HG03025 (cell line): ENCODE data around the gene CLCNKB.

Experiments used
- ATAC-seq: cut with Tn5 transposase; IDR thresholded peaks from one replicate; pipeline ENCODE4 v1.9.1; 2021; ENCODE audit warnings: mild to moderate bottlenecking, moderate library complexity; ENCODE audit not compliant: unreplicated experiment, low FRiP score

The CLCNKB gene

GRCh38 chr1:16091296-16091695, 47.7 kb downstream of the CLCNKB start:
- no peak for ATAC-seq

- no peak for ATAC-seq
Measured at GRCh38 chr1:16092097-16092922, 48.7 kb downstream of the CLCNKB start.

GRCh38 chr1:16092923-16093511, 49.4 kb downstream of the CLCNKB start:
- ATAC-seq = no peak

- no peak for ATAC-seq
Measured at GRCh38 chr1:16093611-16094010, 50.0 kb downstream of the CLCNKB start.

GRCh38 chr1:16094453-16095158, 51.0 kb downstream of the CLCNKB start:
- no peak for ATAC-seq

- no peak for ATAC-seq
Measured at GRCh38 chr1:16095447-16095846, 51.9 kb downstream of the CLCNKB start.

GRCh38 chr1:16099412-16099811, 55.8 kb downstream of the CLCNKB start:
- no peak for ATAC-seq

- ATAC-seq = no peak
Measured at GRCh38 chr1:16101623-16102022, 58.0 kb downstream of the CLCNKB start.
